HG03139 (cell line): ENCODE results near the gene ATP5F1E.
"Not testable (repeated sequence)": the region's sequence is repeated elsewhere in the genome, so short reads cannot be mapped to it uniquely, and the experiment has no call there.

Experiments used
- ATAC-seq: cut with Tn5 transposase; IDR thresholded peaks from one replicate; pipeline ENCODE4 v1.9.1; 2021; ENCODE audit not compliant: unreplicated experiment

The ATP5F1E gene

GRCh38 chr20:59022754-59023153, 9.4 kb downstream of the ATP5F1E start:
- ATAC-seq = no peak

- no peak for ATAC-seq
Measured at GRCh38 chr20:59020938-59021551, 11.1 kb downstream of the ATP5F1E start.

- no peak for ATAC-seq
Measured at GRCh38 chr20:59019217-59019616, 12.9 kb downstream of the ATP5F1E start, which contains the start of gene TUBB1. TSS of gene TUBB1 (plus strand) at chr20:59019429. CDS start at chr20:59019523, 94 bp downstream.

GRCh38 chr20:59018817-59019216, 13.3 kb downstream of the ATP5F1E start:
- no peak for ATAC-seq

GRCh38 chr20:59017493-59018231, 14.5 kb downstream of the ATP5F1E start:
- ATAC-seq = no peak

- ATAC-seq = no peak
Measured at GRCh38 chr20:59016795-59017492, 15.2 kb downstream of the ATP5F1E start.

- no peak for ATAC-seq
Measured at GRCh38 chr20:59015812-59016711, 16.1 kb downstream of the ATP5F1E start.

GRCh38 chr20:59015411-59015810, 16.7 kb downstream of the ATP5F1E start:
- ATAC-seq = no peak

- ATAC-seq = no peak
Measured at GRCh38 chr20:59014680-59015389, 17.3 kb downstream of the ATP5F1E start.

GRCh38 chr20:59013959-59014608, 18.1 kb downstream of the ATP5F1E start:
- no peak for ATAC-seq

- ATAC-seq = no peak
Measured at GRCh38 chr20:59013031-59013951, 18.8 kb downstream of the ATP5F1E start.

- ATAC-seq = not testable (repeated sequence)
Measured at GRCh38 chr20:59011874-59012157, 20.3 kb downstream of the ATP5F1E start.

GRCh38 chr20:59010995-59011873, 20.9 kb downstream of the ATP5F1E start:
- no peak for ATAC-seq

- no peak for ATAC-seq
Measured at GRCh38 chr20:59010321-59010994, 21.7 kb downstream of the ATP5F1E start.

GRCh38 chr20:59008715-59009336, 23.3 kb downstream of the ATP5F1E start:
- ATAC-seq = no peak

GRCh38 chr20:59007665-59008511, 24.2 kb downstream of the ATP5F1E start:
- peak; percentile 30 for ATAC-seq
